DOHH2 (cell line): ENCODE measurements around the gene CAPN15.
A peak's percentile ranks its signal among the peaks of the same experiment; 100 is the strongest.
"Not testable (repeated sequence)": the region's sequence is repeated elsewhere in the genome, so short reads cannot be mapped to it uniquely, and the experiment has no call there.

Experiments
- H3F3A ChIP-seq: fragments of 200-600 bp; sonication (generic), shearing (Covaris generic); 2 replicates; pipeline ENCODE4 v1.6.0; 2016; ENCODE audit warnings: antibody characterized with exemption, mild to moderate bottlenecking; ENCODE audit not compliant: control insufficient read depth, insufficient read depth
- H3K27ac ChIP-seq: fragments of 200-600 bp; sonication (generic); 2 replicates; pipeline ENCODE4 v1.5.1; 2014; ENCODE audit warnings: low read depth, mild to moderate bottlenecking, low read length, moderate library complexity
- H3K27me3 ChIP-seq: fragments of 200-600 bp; sonication (generic); 2 replicates; pipeline ENCODE4 v1.6.1; 2014; ENCODE audit warnings: mild to moderate bottlenecking, low read length, mixed read lengths; ENCODE audit not compliant: control insufficient read depth
- H3K36me3 ChIP-seq: fragments of 200-600 bp; sonication (generic); 2 replicates; pipeline ENCODE4 v1.6.1; 2014; ENCODE audit warnings: mild to moderate bottlenecking, low read length, moderate library complexity, mixed read lengths; ENCODE audit not compliant: control insufficient read depth
- H3K4me1 ChIP-seq: fragments of 200-600 bp; sonication (generic); 2 replicates; pipeline ENCODE4 v1.6.1; 2014; ENCODE audit warnings: mild to moderate bottlenecking, low read length, mixed read lengths; ENCODE audit not compliant: control insufficient read depth
- H3K4me2 ChIP-seq: fragments of 200-600 bp; sonication (generic); 2 replicates; pipeline ENCODE4 v1.6.0; 2014; ENCODE audit warnings: mild to moderate bottlenecking, low read length, moderate library complexity
- H3K4me3 ChIP-seq: fragments of 200-600 bp; sonication (generic); 2 replicates; pipeline ENCODE4 v1.5.1; 2014; ENCODE audit warnings: mild to moderate bottlenecking, low read length, mixed read lengths
- H3K79me2 ChIP-seq: fragments of 200-600 bp; sonication (generic); 2 replicates; pipeline ENCODE4 v1.6.1; 2014; ENCODE audit warnings: mild to moderate bottlenecking, low read length, mixed read lengths; ENCODE audit not compliant: control insufficient read depth
- H3K9me2 ChIP-seq: fragments of 200-600 bp; sonication (generic); replicated peaks from 2 replicates; pipeline ENCODE4 v1.6.1; 2014; ENCODE audit warnings: mild to moderate bottlenecking, low read length, mixed read lengths; ENCODE audit not compliant: control insufficient read depth
- H3K9me3 ChIP-seq: fragments of 200-600 bp; sonication (generic); 2 replicates; pipeline ENCODE4 v1.6.1; 2014; ENCODE audit warnings: antibody characterized with exemption, low read length, mixed read lengths; ENCODE audit not compliant: control insufficient read depth, insufficient read depth
- H4K20me1 ChIP-seq: fragments of 200-600 bp; sonication (generic); 2 replicates; pipeline ENCODE4 v1.6.0; 2014; ENCODE audit warnings: low read depth, mild to moderate bottlenecking, antibody characterized with exemption, low read length, moderate library complexity; ENCODE audit not compliant: control insufficient read depth, insufficient read depth
- EZH2phosphoT487 ChIP-seq: fragments of 200-600 bp; sonication (generic); IDR thresholded peaks from 2 replicates; pipeline ENCODE4 v1.6.1; 2017; ENCODE audit warnings: borderline replicate concordance, mild to moderate bottlenecking, antibody characterized with exemption, low read length, moderate library complexity, mixed read lengths
- TF ChIP-seq, protein P1 (sequence below): fragments of 200-600 bp; sonication (generic); IDR thresholded peaks from one replicate; pipeline ENCODE4 v1.5.1; 2014; ENCODE audit warnings: antibody characterized with exemption, mild to moderate bottlenecking, low read depth, low read length; ENCODE audit not compliant: poor library complexity, severe bottlenecking

The CAPN15 gene

DNA sequence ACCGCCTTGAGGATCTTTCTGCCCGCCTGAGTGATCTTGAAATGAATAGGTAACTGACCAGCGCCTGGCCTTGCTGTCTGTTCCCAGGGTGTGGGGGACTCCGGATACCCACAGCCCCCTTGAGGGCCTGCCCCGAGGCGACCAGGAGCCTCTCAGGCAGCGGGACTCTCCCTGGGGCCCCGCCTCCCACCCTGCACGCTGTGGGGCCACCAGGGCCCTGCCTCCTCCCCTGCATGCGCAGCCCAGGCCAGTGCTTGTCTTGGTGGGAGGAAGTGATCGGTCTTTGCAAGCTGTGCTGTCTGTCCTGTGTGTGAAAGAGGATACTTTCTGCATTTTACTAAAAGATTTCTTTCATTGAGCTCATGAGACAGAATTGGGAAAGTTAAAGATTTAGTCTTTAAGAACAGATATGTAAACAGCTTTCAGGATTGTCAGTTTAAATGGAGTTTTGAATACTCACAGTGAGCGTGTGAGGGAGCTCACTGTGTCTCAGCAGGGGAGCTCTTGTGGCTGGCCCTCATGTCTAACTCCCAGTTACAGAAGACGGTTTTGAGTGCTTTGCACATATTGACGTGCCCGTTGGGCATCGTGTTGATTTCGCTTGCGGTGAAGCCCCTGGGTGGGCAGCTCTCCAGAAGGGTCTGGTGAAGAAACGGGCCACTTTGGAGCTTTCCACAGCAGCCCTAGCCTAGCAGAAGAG, 36.1 kb upstream of the CAPN15 start:
- Histone ChIP-seq H4K20me1 (no peaks in the 10 kb centered on the region), H3K27ac (no peak overlapping the region)
- TF ChIP-seq, protein P1, sequence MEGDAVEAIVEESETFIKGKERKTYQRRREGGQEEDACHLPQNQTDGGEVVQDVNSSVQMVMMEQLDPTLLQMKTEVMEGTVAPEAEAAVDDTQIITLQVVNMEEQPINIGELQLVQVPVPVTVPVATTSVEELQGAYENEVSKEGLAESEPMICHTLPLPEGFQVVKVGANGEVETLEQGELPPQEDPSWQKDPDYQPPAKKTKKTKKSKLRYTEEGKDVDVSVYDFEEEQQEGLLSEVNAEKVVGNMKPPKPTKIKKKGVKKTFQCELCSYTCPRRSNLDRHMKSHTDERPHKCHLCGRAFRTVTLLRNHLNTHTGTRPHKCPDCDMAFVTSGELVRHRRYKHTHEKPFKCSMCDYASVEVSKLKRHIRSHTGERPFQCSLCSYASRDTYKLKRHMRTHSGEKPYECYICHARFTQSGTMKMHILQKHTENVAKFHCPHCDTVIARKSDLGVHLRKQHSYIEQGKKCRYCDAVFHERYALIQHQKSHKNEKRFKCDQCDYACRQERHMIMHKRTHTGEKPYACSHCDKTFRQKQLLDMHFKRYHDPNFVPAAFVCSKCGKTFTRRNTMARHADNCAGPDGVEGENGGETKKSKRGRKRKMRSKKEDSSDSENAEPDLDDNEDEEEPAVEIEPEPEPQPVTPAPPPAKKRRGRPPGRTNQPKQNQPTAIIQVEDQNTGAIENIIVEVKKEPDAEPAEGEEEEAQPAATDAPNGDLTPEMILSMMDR: no peak
- TF ChIP-seq EZH2phosphoT487: no peak

DNA sequence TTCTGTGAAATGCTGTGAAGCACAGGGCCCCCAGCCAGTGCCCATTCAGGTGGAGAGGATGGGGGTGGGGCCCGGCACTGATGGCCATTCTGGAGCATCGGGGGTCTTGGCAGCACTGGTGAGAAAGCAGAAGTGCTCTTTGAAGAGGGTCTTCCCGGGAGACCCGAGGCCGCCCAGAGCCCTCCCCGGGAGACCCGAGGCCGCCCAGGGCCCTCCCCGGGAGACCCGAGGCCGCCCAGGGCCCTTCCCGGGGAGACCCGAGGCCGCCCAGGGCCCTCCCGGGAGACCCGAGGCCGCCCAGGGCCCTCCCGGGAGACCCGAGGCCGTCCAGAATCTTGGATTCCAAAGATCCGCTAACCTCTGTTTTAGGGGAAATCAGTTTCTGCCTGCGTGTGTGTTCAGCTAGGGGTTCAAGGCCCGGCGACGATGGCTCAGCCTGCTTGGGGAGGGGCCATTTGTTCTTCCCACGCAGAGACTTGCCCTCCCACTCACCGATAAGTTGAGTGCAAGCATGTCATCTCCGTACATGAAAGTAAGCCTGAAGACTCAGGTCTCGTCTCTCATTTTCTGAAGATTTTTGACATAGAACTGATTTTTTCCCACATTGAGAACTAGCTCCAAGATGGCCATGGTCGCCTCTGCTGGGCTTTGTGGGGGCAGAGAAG, 35.2 kb upstream of the CAPN15 start:
- TF ChIP-seq EZH2phosphoT487: no peak
- H3K36me3 ChIP-seq: peaks cover 11% of the 10 kb centered on the region; the same call in 1 of the 2 replicates

More for the DNA sequence above, 36.1 kb upstream of the CAPN15 start:
- H3K36me3 ChIP-seq: peaks cover 11% of the 10 kb centered on the region; the same call in 1 of the 2 replicates
- no peaks in the 10 kb centered on the region for H3K4me1 ChIP-seq
- H3F3A ChIP-seq: no peaks in the 10 kb centered on the region
- H3K4me2 ChIP-seq: no peak overlapping the region
- H3K27me3 ChIP-seq: no peaks in the 10 kb centered on the region
- no peaks in the 10 kb centered on the region for H3K79me2 ChIP-seq
- H3K4me3 ChIP-seq: no peak overlapping the region
- H3K9me3 ChIP-seq: no peaks in the 10 kb centered on the region
- no peaks in the 10 kb centered on the region for H3K9me2 ChIP-seq

DNA sequence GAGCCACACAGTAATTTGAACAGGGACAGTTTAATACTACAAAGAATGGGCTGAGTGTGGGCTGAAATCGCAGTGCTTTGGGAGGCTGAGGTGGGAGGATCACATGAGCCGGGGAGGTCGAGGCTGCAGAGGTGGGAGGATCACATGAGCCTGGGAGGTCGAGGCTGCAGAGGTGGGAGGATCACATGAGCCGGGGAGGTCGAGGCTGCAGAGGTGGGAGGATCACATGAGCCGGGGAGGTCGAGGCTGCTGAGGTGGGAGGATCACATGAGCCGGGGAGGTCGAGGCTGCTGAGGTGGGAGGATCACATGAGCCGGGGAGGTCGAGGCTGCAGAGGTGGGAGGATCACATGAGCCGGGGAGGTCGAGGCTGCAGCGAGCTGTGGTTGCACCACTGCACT, 32.8 kb upstream of the CAPN15 start:
- not testable (repeated sequence) for H3K79me2 ChIP-seq, H4K20me1 ChIP-seq, H3K36me3 ChIP-seq, H3K9me2 ChIP-seq, H3K4me1 ChIP-seq, H3F3A ChIP-seq, H3K9me3 ChIP-seq, H3K4me2 ChIP-seq, H3K27ac ChIP-seq, H3K27me3 ChIP-seq, H3K4me3 ChIP-seq

More for the DNA sequence above, 35.2 kb upstream of the CAPN15 start:
- H3K79me2 ChIP-seq: no peaks in the 10 kb centered on the region
- no peak overlapping the region for H3K4me2 ChIP-seq
- H3K9me3 ChIP-seq: no peaks in the 10 kb centered on the region
- no peak overlapping the region for H3K4me3 ChIP-seq
- no peaks in the 10 kb centered on the region for H4K20me1 ChIP-seq
- no peaks in the 10 kb centered on the region for H3K27me3 ChIP-seq
- H3F3A ChIP-seq: no peaks in the 10 kb centered on the region
- no peak overlapping the region for H3K27ac ChIP-seq
- no peaks in the 10 kb centered on the region for H3K4me1 ChIP-seq
- no peaks in the 10 kb centered on the region for H3K9me2 ChIP-seq

DNA sequence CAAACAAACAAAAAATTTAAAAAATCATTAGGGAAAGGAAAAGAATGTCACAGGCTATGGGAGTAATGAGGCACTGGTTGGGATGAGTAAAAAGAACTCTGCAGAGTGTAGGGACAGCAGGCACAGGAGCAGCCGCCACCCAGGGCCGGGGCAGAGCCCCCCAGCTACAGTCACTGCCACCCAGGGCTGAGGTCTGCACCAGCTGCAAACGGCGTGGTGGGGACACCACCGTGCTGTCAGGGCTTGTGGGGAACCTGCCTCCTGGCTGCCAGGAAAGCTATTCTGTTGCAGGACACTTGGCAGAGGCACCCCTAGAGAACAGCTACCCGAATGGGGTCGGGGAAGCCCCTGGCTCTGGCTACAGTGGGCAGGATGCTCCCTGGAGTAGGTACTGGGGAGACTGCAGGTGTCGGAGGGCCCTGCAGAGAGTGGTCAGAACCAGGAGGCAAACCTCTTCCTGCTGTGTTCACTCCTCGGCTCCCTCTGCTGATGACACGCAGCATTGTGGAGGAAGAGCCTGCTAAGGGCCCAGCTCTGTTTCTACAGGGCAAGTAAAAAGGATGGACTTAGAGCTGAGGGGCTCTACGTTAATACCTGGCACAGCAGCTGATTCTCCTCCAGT, 32.3 kb upstream of the CAPN15 start:
- Histone ChIP-seq H3K27me3 (no peaks in the 10 kb centered on the region), H3K4me1 (no peaks in the 10 kb centered on the region), H3K9me2 (no peaks in the 10 kb centered on the region), H3K4me3 (no peak overlapping the region), H3K4me2 (no peak overlapping the region), H3K36me3 (0 out of 2 replicates have a peak, but pooled peaks cover 5% of the 10 kb centered on the region), H3K79me2 (no peaks in the 10 kb centered on the region), H4K20me1 (no peaks in the 10 kb centered on the region), H3F3A (no peaks in the 10 kb centered on the region), H3K9me3 (no peaks in the 10 kb centered on the region), H3K27ac (no peak overlapping the region)
- TF ChIP-seq, protein P1: peak; percentile 50
- no peak for TF ChIP-seq EZH2phosphoT487
